ENCODE results near the gene COL26A1.

COL26A1 gene

GRCh38 chr7:101537935-101538595 is 175.4 kb downstream of the COL26A1 start:
- H3K4me3 ChIP-seq (ENCODE audit: low read depth, low read length) = no peak overlapping the region
- TF ChIP-seq, protein P1, sequence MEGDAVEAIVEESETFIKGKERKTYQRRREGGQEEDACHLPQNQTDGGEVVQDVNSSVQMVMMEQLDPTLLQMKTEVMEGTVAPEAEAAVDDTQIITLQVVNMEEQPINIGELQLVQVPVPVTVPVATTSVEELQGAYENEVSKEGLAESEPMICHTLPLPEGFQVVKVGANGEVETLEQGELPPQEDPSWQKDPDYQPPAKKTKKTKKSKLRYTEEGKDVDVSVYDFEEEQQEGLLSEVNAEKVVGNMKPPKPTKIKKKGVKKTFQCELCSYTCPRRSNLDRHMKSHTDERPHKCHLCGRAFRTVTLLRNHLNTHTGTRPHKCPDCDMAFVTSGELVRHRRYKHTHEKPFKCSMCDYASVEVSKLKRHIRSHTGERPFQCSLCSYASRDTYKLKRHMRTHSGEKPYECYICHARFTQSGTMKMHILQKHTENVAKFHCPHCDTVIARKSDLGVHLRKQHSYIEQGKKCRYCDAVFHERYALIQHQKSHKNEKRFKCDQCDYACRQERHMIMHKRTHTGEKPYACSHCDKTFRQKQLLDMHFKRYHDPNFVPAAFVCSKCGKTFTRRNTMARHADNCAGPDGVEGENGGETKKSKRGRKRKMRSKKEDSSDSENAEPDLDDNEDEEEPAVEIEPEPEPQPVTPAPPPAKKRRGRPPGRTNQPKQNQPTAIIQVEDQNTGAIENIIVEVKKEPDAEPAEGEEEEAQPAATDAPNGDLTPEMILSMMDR (IDR thresholded peaks at IDR 0.05; ENCODE audit: low read depth, low read length, missing control alignments) = no peak
- in situ Hi-C loops (cut with HindIII; ENCODE audit: low sequenced_read_pairs) = no loop called here
- DNase-seq (ENCODE audit: low read depth) = no peak

GRCh38 chr7:101538596-101539459 is 176.2 kb downstream of the COL26A1 start:
- TF ChIP-seq, protein P1 (IDR thresholded peaks at IDR 0.05; ENCODE audit: low read depth, low read length, missing control alignments) = peak; percentile 85
- in situ Hi-C loops (cut with HindIII; ENCODE audit: low sequenced_read_pairs) = no loop called here
- H3K4me3 ChIP-seq (ENCODE audit: low read depth, low read length) = no peak overlapping the region
- DNase-seq (ENCODE audit: low read depth) = peak; percentile 3

DNA sequence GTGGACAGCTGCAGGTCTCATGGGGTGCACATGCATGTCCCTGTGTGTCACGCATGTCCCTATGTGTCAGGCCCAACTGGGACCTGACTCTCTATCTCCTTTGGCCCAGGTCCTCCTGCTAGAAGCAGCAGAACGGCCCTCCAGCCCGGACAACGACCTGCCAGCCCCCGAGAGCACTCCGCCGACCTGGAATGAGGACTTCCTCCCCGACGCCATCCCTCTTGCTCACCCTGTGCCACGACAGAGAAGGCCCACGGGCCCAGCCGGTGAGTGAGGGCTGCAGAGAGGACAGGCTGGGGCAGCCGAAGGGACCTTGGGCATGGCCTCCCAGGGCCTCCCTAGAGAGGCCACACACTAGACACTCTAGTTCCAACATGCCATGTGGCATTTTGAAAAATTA is 177.1 kb downstream of the COL26A1 start:
- H3K4me3 ChIP-seq (ENCODE audit: low read depth, low read length) = no peak overlapping the region
- in situ Hi-C loops (cut with HindIII; ENCODE audit: low sequenced_read_pairs) = no loop called here
- no peak for DNase-seq (ENCODE audit: low read depth)
- TF ChIP-seq, protein P1 (IDR thresholded peaks at IDR 0.05; ENCODE audit: low read depth, low read length, missing control alignments) = no peak

- no peak overlapping the region for H3K4me3 ChIP-seq (ENCODE audit: low read depth, low read length)
- TF ChIP-seq, protein P1 (IDR thresholded peaks at IDR 0.05; ENCODE audit: low read depth, low read length, missing control alignments) = peak; percentile 80
- in situ Hi-C loops (cut with HindIII; ENCODE audit: low sequenced_read_pairs) = no loop called here
- DNase-seq (ENCODE audit: low read depth) = peak; percentile 24
Measured at GRCh38 chr7:101542527-101543241, 180.0 kb downstream of the COL26A1 start.

GRCh38 chr7:101543242-101543766 is 180.6 kb downstream of the COL26A1 start:
- in situ Hi-C loops (cut with HindIII; ENCODE audit: low sequenced_read_pairs) = no loop called here
- TF ChIP-seq, protein P1 (IDR thresholded peaks at IDR 0.05; ENCODE audit: low read depth, low read length, missing control alignments) = no peak
- no peak overlapping the region for H3K4me3 ChIP-seq (ENCODE audit: low read depth, low read length)
- no peak for DNase-seq (ENCODE audit: low read depth)

DNA sequence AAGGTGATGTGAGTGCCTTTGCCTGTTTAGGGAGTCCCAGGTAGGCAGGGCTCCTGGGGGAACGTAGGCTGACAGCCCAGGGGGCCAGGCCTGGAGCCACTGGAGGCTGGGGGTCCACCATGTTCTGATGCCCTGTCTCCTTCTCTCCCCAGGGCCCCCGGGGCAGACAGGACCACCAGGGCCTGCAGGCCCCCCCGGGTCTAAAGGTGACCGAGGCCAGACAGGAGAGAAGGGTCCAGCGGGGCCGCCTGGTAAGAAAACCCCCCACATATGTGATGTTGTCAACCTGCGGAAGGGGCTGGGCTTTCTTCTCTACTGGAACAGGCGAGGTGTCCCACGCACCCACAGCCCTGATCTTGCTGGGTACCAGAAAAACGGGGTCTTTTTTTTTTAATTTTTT is 181.2 kb downstream of the COL26A1 start:
- in situ Hi-C loops (cut with HindIII; ENCODE audit: low sequenced_read_pairs) = no loop called here
- DNase-seq (ENCODE audit: low read depth) = no peak
- TF ChIP-seq, protein P1 (IDR thresholded peaks at IDR 0.05; ENCODE audit: low read depth, low read length, missing control alignments) = no peak
- no peak overlapping the region for H3K4me3 ChIP-seq (ENCODE audit: low read depth, low read length)

Measured in astrocyte of the cerebellum (primary cell).